Sciatic nerve (tissue), 2 donors: Measurements from ENCODE around the gene NPTN. TPM values are rescaled to one million over a fixed set of nuclear protein-coding genes. Genes with fewer than 3 reads are reported as not detected.
A peak's percentile ranks its signal among the peaks of the same experiment; 100 is the strongest.

Experiments
- ATAC-seq: fragments of 200-7000 bp; cut with Tn5 transposase; one replicate; pipeline ENCODE4 v1.9.1; 2020; ENCODE audit warnings: mild to moderate bottlenecking, moderate library complexity
- DNase-seq: peaks from one replicate; pipeline ENCODE4 v3.0.0-alpha.2; 2020; ENCODE audit warnings: low spot score
- intact Hi-C: fragments of 100-400 bp; cut with DNase I; formaldehyde crosslinking; loops from one replicate; pipeline ENCODE4 v1.14.2; 2022
- total RNA-seq: library from RNA; stranded (reverse); fragmentation: NEBNext Ultra II Directional; extraction: Animal tissue kit (Norgen Biotek cat#: 25700); gene quantifications from one replicate; pipeline ENCODE4 v1.2.1, GENCODE V29; 2021
- donor health status: DM: no; HTN: no; CAD: no.
- donor health status: DM: no; HTN: no; CAD: no.

NPTN gene
- total RNA-seq, 1 donor from 2014 or later = 85.5 TPM

GRCh38 chr15:73605759-73606436 is 27.3 kb downstream of the NPTN start:
- DNase-seq (no peak), ATAC-seq (no peak)
- intact Hi-C loops = no loop called here

DNA sequence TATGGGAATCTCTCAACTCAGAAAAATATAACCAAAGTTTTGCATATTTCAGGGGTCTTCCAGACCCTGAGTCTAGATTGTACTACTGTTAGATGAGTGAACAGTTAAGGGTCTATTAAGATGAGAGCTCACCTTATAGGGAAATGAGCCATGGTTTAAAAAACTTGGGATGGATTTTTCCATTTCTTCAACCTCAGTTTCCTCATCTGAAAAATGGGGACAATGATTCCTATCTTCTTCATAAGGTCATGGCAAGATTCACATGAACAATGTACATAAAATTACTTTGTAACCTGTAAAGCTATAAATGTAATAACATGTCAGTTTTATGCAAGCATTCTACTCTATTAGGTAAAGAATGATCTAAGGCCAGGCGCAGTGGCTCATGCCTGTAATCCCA is 28.7 kb downstream of the NPTN start:
- DNase-seq (no peak), ATAC-seq (no peak)
- intact Hi-C loops = no loop called here

- intact Hi-C loops = no loop called here
- DNase-seq = no peak
- no peak for ATAC-seq
These were observed 30.2 kb downstream of the NPTN start for GRCh38 chr15:73602992-73603391.

GRCh38 chr15:73602446-73602843 is 30.7 kb downstream of the NPTN start:
- DNase-seq (no peak), ATAC-seq (no peak)
- intact Hi-C loops = no loop called here

DNA sequence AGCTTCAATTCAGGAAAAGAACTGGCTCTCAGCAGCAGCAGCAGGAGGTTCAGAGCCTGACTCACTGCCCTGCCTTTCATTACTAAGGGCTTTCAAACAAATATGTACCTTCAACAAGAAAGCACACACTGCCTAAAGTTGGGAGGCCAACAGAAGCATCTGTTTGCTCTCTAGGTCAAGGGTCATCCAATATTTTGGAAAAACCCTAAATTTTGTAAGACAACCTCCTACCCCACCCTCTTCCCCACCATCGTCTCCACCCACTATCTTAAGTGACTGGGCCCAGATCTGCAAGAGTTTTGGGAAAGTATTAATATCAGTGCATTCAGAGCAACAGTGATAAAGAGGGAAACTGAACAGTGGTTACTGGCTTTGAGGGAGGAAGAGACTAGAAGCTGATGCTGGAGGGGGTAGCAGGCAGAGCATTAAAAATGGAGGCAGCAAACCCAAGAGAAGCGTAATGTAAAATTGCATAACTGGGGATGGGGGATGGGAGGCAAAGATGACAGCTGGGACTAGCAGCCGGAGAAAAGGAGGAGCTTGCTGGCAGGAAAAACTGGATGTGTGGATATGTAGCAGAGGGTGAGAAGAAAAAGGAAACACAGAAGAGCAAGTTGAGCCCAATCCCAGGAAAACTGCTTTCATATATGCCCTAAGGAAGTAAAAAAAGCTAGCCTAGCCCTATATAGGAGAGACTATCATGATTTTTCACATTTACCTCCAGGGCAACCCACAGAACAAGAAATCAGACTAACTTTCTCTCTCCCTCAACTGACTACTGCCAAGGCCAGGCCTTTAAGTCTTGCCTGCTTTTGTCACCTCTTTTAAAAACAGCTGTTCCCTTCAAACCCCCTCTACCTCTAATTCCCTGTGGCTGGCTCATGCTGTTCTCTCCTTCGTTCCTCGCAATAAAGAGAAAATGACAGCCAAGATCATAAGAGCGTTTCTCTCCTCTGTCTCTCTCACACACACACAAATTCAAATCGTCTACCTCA is 31.4 kb downstream of the NPTN start:
- intact Hi-C loops = no loop called here

DNA sequence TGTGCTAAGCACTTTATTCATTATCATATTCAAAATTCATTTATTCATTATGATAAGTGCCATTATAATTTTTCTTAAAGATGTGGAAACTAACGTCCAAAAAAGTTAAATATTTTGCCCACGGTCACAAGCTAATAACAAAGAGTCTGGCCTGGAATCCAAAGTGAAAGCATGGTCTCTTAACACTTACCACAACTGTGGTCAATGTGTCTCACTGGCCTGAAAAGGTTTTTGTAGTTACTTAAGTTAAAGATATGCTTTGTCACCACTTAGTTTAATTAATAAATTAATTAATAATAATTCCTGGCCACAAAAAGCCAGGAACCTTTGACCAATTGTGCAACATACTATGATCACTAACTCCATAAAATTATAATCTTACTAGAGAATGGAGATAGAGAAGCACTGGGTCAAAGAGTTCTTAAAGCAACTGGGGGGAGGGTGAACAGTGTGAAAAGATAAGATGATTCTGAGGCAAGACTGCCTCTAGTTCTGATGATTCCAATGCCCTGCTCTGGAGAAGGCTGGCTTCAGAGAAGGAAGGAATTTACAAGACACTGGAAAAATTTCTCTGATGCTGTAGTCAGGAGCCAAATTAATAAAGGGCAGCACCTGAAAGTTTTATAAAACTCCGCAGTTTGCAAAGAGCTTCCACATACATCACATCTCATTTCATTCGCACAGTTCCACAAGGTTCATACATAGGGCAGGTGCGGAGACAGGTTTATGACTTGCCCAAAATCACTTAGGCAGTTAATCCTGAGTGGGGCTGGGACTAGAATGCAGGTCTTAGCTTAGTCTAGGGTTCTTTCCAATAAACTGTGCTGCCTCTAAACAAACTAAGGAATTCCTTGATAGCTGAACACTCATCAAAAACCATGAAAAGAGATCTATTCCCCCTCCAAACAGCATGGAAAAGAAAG is 32.5 kb downstream of the NPTN start:
- DNase-seq (no peak), ATAC-seq (no peak)
- intact Hi-C loops = no loop called here

More for the DNA sequence above, 31.4 kb downstream of the NPTN start:
- DNase-seq (no peak), ATAC-seq (peak; percentile 91)

DNA sequence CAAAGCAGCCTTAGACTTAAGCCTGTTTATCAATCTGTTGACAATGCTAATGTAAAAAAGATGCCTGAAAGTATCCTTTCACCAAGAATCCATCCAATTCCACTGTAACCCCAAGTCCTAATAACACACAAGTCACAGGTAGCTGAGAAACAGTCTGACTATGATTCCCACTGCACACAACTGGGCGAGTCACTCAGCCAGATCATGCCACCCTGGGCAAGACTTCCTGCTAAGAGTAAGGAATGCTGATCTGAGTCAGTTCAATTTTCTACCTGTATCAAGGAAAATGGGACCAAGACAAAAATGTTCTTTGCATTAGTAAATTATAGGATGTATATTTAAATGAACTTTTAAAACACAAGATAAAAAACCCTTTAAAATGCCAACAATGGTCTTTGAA is 33.3 kb downstream of the NPTN start:
- intact Hi-C loops = no loop called here
- DNase-seq = no peak
- no peak for ATAC-seq

DNA sequence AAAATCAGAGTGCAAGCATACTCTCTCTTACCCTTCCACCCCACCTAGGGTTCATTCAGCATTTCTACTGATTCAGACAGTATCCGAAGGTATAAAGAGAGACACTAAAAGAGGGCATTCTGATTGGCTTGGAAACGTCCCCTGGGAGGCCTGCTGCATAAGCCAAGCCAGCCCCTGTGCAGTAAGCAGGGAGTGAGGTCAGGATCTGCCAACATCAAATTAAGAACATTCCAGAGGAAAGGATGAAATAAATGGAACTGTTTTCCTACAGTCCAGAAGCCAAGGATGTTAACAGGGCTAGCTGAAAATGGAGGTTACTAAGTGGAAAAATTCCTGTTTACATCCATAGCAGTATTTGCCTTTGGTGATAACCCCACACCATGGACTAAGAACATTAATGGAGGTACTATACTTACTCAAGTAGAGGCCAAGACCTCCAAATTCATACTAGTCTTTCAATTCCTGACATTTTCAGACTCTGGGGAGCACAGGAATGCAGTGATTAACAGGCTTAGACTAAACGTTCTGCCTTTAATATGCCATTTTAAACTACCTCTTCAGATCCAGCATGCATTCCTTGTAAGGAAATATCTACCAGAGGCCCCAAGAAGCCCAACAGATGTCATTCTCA is 34.5 kb downstream of the NPTN start:
- intact Hi-C loops = no loop called here
- DNase-seq (no peak), ATAC-seq (peak; percentile 27)

DNA sequence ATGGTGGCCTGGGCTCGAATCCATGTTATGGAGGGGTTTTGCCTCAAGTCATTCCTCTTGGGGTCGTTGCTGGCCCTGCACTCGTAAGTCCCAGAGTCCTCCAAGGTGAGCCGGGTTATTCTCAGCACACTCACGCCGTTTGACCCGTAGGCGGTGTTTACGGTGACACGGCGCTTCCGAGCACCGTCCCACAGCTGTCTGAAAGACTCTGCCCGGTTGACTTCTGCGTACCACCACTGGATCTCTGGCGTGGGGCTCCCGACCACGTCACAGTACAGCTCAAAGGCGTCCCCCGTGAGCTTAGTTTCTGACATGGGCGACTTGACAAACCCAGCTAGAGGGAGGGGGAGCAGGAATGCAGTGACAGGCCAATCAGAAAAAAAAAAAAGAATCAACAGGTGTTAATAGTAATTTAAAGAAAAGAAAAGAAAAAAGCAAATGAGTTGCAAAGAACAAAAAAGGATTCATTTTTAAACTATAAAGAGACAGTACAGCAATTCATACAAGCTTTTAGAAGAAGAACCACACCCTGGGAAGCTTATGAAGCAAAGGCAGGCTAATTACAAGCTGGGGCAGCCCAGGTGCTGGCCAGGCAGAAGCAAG is 36.1 kb downstream of the NPTN start:
- intact Hi-C loops = no loop called here
- no peak for ATAC-seq

GRCh38 chr15:73596174-73596573 is 37.0 kb downstream of the NPTN start:
- intact Hi-C loops = no loop called here
- ATAC-seq = no peak
- DNase-seq = no peak

More for the DNA sequence above, 36.1 kb downstream of the NPTN start:
- no peak for DNase-seq

DNA sequence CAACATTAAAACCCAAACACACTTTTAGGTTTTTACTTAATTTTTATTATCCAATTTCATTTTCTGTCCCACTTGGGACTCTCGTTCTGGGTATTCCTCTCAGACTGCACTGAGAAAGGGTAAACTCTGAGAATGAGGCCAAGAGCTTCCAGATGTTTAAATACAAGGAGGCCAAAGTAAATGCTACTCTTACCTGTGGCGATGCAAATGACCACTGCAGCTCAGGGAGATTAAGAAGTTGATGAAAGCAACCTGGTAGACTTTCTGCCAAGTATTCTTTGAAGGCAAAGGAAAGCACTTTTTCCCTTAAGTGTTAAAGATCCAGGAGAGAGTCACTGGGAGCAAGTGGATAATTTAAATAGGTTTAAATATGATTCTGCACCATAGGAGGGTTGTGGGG is 39.1 kb downstream of the NPTN start:
- intact Hi-C loops = no loop called here
- DNase-seq (no peak), ATAC-seq (no peak)

DNA sequence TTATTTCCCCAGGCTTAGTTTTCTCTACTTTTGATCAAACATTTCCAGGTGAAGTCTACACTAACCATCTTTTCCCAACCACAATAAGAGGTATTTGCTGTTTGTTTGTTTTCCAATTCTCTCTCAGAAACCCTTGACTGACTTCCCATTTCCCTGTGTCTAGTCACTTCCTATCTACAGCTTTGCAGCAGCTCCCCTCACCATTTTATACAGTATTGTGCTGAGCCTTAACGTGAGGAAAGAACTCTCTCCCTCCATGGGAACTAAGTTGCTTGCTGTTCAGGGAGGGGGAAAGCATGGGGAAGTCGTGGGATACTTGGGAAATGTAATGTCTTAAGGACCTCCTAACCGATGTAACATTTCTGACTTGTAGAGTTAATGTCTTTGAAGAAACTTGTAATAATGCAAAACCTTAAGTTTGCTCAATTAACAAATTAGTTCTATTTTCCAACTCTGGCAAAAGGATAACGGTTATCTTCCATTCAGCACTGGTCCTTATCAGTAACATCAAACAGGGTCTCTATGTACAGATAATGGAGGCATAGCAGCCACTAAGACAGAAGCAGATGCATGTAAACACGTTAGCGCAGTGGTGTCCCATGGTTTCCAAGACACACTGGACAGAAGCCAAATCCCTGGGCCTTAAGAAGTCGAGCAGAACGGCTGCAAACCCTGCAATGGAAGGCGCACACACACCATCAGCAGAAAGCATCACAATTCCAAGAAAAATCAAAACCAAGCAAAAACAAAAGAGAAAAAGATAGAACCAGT is 39.7 kb downstream of the NPTN start:
- intact Hi-C loops = no loop called here
- DNase-seq = no peak
- ATAC-seq = peak; percentile 63

DNA sequence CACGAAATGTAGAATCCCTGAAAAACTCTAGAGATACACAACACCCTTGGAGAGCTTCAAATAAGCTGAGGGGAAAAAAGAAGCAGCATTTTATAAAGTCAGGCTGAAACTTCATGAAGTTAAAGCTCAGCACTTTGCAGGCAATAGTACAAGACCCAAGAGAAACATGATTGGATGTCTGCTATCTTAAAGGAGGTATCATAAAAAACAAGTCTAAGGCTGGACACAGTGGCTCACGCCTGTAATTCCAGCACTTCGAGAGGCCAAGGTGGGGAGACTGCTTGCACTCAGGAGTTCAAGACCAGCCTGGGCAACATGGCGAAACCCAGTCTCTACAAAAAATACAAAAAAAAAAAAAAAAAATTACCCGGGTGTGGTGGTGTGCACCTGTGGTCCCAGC is 42.9 kb downstream of the NPTN start:
- DNase-seq (no peak), ATAC-seq (no peak)
- intact Hi-C loops = no loop called here

DNA sequence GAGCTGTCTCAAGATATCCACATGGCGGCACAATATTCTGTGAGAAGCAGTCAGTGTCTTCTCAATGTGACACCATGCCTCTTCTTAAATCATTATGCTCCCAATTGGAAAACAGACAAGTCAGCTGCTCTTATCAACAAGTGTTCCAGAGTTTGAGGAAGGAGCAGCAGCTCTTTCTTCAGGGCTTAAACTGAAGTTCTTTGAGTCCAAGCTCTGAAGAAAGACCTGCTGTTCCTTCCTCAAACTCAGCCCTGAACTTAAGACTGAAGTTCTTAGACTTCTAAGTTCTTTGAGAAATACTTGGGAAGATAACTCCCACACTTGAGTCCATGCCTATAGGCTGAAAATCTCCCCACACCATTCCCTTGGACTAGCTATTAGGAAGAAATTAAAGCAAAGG is 43.4 kb downstream of the NPTN start:
- intact Hi-C loops = no loop called here
- ATAC-seq = no peak
- DNase-seq = no peak

- no peak for ATAC-seq
These were observed 47.1 kb downstream of the NPTN start for GRCh38 chr15:73585871-73586654.

DNA sequence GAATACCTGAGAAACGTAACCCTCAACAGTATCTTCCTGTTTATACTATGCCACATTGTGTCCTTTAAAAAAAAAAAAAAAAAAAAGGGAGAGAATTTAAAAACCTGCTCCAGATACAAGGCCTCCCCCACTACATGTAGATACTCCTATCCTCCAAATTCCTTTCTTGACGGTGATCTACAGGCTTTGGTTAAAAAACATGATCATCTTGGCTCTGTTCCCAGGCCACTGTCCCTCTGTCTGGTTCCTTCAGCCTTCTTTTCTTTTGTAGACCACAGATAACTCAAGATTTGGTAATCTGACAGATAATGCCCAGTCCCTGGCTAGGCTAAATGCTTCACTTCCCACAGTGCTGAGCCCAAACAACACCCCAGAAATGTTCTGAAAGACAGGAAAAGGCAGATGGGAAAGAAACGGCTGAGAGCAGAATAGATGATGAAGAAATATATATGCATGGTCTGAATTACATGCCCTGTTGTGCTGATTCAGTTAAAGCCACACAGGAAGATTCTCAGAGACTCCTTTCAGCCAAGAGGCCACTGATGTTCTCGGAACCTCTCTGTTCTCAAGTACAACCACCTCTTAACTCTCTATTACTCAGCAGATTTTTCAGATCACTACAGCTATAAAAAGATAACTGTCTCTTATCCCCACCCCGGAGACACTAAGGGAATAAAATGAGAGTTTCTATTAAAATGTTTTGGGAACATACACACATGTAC is 48.3 kb downstream of the NPTN start:
- no peak for ATAC-seq
- DNase-seq = no peak
- intact Hi-C loops = no loop called here

More at GRCh38 chr15:73585871-73586654, 47.1 kb downstream of the NPTN start:
- no peak for DNase-seq
- intact Hi-C loops = no loop called here
